IMR-90 (cell line): Measurements from ENCODE around the gene AIP. TPM values are rescaled to one million over a fixed set of nuclear protein-coding genes. Genes with fewer than 3 reads are reported as not detected.

Source experiments
- ATAC-seq: fragments of 200-7000 bp; cut with Tn5 transposase; 2 replicates; pipeline ENCODE4 v1.9.1; 2020; ENCODE audit warnings: low read depth, mild to moderate bottlenecking, moderate library complexity
- BruUV-seq: library from RNA; stranded (reverse); fragments of 400-500 nt; replicated peaks from 2 replicates; lab custom pipeline; 2021; lab: Mats Ljungman, UMichigan
- CTCF ChIA-PET: fragments of 300-600 bp; formaldehyde crosslinking; extraction: SDS; loops from one replicate; lab custom pipeline; 2021; ENCODE audit warnings: antibody characterized with exemption; lab: Yijun Ruan, JAX
- POLR2A ChIA-PET: fragments of 300-600 bp; sonication (Branson Sonifier 250); formaldehyde crosslinking; loops from one replicate; lab custom pipeline; 2022; ENCODE audit warnings: antibody characterized with exemption; ENCODE audit not compliant: unreplicated experiment; lab: Charles Lee
- DNase-seq: peaks from one replicate; pipeline ENCODE4 v3.0.0; 2013
- H2AFZ ChIP-seq: replicated peaks from 2 replicates; pipeline ENCODE3; 2013; ENCODE audit warnings: low read length, mild to moderate bottlenecking; ENCODE audit not compliant: poor library complexity
- H2AK5ac ChIP-seq: 2 replicates; pipeline ENCODE4 v1.6.1; 2013; ENCODE audit warnings: low read depth, low read length, inconsistent platforms
- H2AK9ac ChIP-seq: replicated peaks from 2 replicates; pipeline ENCODE3; 2013; ENCODE audit warnings: mild to moderate bottlenecking, low read depth, low read length, moderate library complexity; ENCODE audit not compliant: poor library complexity
- H2BK120ac ChIP-seq: 2 replicates; pipeline ENCODE4 v1.6.1; 2013; ENCODE audit warnings: low read depth, low read length, inconsistent platforms
- H2BK15ac ChIP-seq: 3 replicates; pipeline ENCODE4 v1.6.1; 2013; ENCODE audit warnings: low read depth, low read length, inconsistent platforms
- H2BK20ac ChIP-seq: 2 replicates; pipeline ENCODE4 v1.6.1; 2013; ENCODE audit warnings: low read depth, mild to moderate bottlenecking, inconsistent platforms, low read length, moderate library complexity
- H2BK5ac ChIP-seq: 2 replicates; pipeline ENCODE4 v1.6.1; 2013; ENCODE audit warnings: mild to moderate bottlenecking, low read depth, low read length, inconsistent platforms; ENCODE audit not compliant: poor library complexity, severe bottlenecking
- H3K14ac ChIP-seq: replicated peaks from 2 replicates; pipeline ENCODE4 v1.6.1; 2013; ENCODE audit warnings: low read depth, low read length, inconsistent platforms
- H3K18ac ChIP-seq: 2 replicates; pipeline ENCODE4 v1.6.1; 2013; ENCODE audit warnings: low read depth, low read length, control low read depth
- H3K23ac ChIP-seq: 2 replicates; pipeline ENCODE4 v1.6.1; 2013; ENCODE audit warnings: low read depth, low read length, inconsistent platforms
- H3K27ac ChIP-seq: 2 replicates; pipeline ENCODE4 v1.5.1; 2013; ENCODE audit warnings: mild to moderate bottlenecking, control low read depth, low read length; ENCODE audit not compliant: insufficient read depth
- H3K27me3 ChIP-seq: 2 replicates; pipeline ENCODE4 v1.6.1; 2013; ENCODE audit warnings: low read length; ENCODE audit not compliant: control insufficient read depth, insufficient read depth
- H3K36me3 ChIP-seq: 2 replicates; pipeline ENCODE4 v1.6.1; 2013; ENCODE audit warnings: low read length, mixed read lengths; ENCODE audit not compliant: control insufficient read depth, insufficient read depth
- H3K4ac ChIP-seq: 2 replicates; pipeline ENCODE4 v1.6.1; 2013; ENCODE audit warnings: low read depth, low read length, inconsistent platforms
- H3K4me1 ChIP-seq: 2 replicates; pipeline ENCODE4 v1.6.1; 2013; ENCODE audit warnings: low read length, mixed read lengths; ENCODE audit not compliant: control insufficient read depth, insufficient read depth
- H3K4me2 ChIP-seq: 2 replicates; pipeline ENCODE4 v1.6.1; 2013; ENCODE audit warnings: low read depth, mild to moderate bottlenecking, control low read depth, low read length, moderate library complexity
- H3K4me3 ChIP-seq: 2 replicates; pipeline ENCODE4 v1.5.1; 2013; ENCODE audit warnings: low read depth, mild to moderate bottlenecking, control low read depth, low read length, moderate library complexity; ENCODE audit not compliant: insufficient read depth
- H3K56ac ChIP-seq: 2 replicates; pipeline ENCODE4 v1.6.1; 2013; ENCODE audit warnings: low read length, inconsistent platforms; ENCODE audit not compliant: insufficient read depth; ENCODE audit errors: extremely low read depth
- H3K79me1 ChIP-seq, 2 experiments: 2 replicates each; pipeline ENCODE4 v1.6.1; 2013; ENCODE audit warnings: low read length in 2 of 2, inconsistent platforms in 1 of 2, low read depth in 1 of 2
- H3K9ac ChIP-seq: 2 replicates; pipeline ENCODE4 v1.6.1; 2013; ENCODE audit warnings: low read depth, low read length, control low read depth
- H3K9me1 ChIP-seq: 2 replicates; pipeline ENCODE4 v1.6.1; 2013; ENCODE audit warnings: low read length, inconsistent platforms; ENCODE audit not compliant: insufficient read depth
- H3K9me3 ChIP-seq: 2 replicates; pipeline ENCODE4 v1.6.1; 2013; ENCODE audit warnings: low read length; ENCODE audit not compliant: control insufficient read depth, insufficient read depth
- H4K20me1 ChIP-seq: 2 replicates; pipeline ENCODE4 v1.6.1; 2013; ENCODE audit warnings: low read length, inconsistent platforms; ENCODE audit not compliant: insufficient read depth
- H4K5ac ChIP-seq: 2 replicates; pipeline ENCODE4 v1.6.1; 2013; ENCODE audit warnings: mild to moderate bottlenecking, low read depth, low read length, control low read depth
- H4K8ac ChIP-seq, 2 experiments: 2 replicates each; pipeline ENCODE4 v1.6.1; 2013; ENCODE audit warnings: low read depth in 2 of 2, low read length in 2 of 2, control low read depth in 1 of 2, inconsistent platforms in 1 of 2
- H4K91ac ChIP-seq: 2 replicates; pipeline ENCODE4 v1.6.1; 2013; ENCODE audit warnings: low read depth, low read length, inconsistent platforms; ENCODE audit not compliant: insufficient read depth
- BHLHE40 ChIP-seq: fragments of 150-350 bp; IDR thresholded peaks from 2 replicates; pipeline ENCODE4 v1.6.1; 2016; ENCODE audit warnings: mild to moderate bottlenecking, low read depth, low read length
- CEBPB ChIP-seq: IDR thresholded peaks from 2 replicates; pipeline ENCODE4 v1.6.1; 2012; ENCODE audit warnings: low read depth, low read length, improper control_type of control experiment
- CHD1 ChIP-seq: IDR thresholded peaks from 2 replicates; pipeline ENCODE4 v1.6.1; 2012; ENCODE audit warnings: low read depth, low read length, improper control_type of control experiment
- CTCF ChIP-seq: conservative IDR thresholded peaks from 2 replicates; pipeline ENCODE4 v1.5.1; 2012; ENCODE audit warnings: mild to moderate bottlenecking, low read depth, low read length, improper control_type of control experiment
- ELK1 ChIP-seq: fragments of 150-350 bp; IDR thresholded peaks from 2 replicates; pipeline ENCODE4 v1.6.1; 2016; ENCODE audit warnings: low read depth, mild to moderate bottlenecking, low read length, moderate library complexity, borderline replicate concordance
- FOS ChIP-seq: fragments of 150-350 bp; IDR thresholded peaks from 2 replicates; pipeline ENCODE4 v1.6.1; 2016; ENCODE audit warnings: low read depth, low read length
- MAFK ChIP-seq: IDR thresholded peaks from 2 replicates; pipeline ENCODE4 v1.6.1; 2012; ENCODE audit warnings: low read depth, low read length, improper control_type of control experiment
- MAZ ChIP-seq: IDR thresholded peaks from 2 replicates; pipeline ENCODE4 v1.6.1; 2012; ENCODE audit warnings: low read depth, mild to moderate bottlenecking, low read length, improper control_type of control experiment, moderate library complexity, borderline replicate concordance
- MXI1 ChIP-seq: IDR thresholded peaks from 2 replicates; pipeline ENCODE4 v1.6.1; 2012; ENCODE audit warnings: low read depth, mild to moderate bottlenecking, low read length, moderate library complexity, borderline replicate concordance
- NFE2L2 ChIP-seq: fragments of 150-350 bp; IDR thresholded peaks from 2 replicates; pipeline ENCODE4 v1.6.1; 2016; ENCODE audit warnings: low read depth, mild to moderate bottlenecking, low read length
- POLR2A ChIP-seq: IDR thresholded peaks from 2 replicates; pipeline ENCODE4 v1.6.1; 2012; ENCODE audit warnings: mild to moderate bottlenecking, low read depth, low read length
- RAD21 ChIP-seq: IDR thresholded peaks from 2 replicates; pipeline ENCODE4 v1.6.1; 2012; ENCODE audit warnings: low read length, improper control_type of control experiment
- RCOR1 ChIP-seq: IDR thresholded peaks from 2 replicates; pipeline ENCODE4 v1.6.1; 2012; ENCODE audit warnings: mild to moderate bottlenecking, low read length, improper control_type of control experiment; ENCODE audit not compliant: insufficient replicate concordance
- SMC3 ChIP-seq: fragments of 150-350 bp; IDR thresholded peaks from 2 replicates; pipeline ENCODE4 v1.6.1; 2016; ENCODE audit warnings: low read depth, mild to moderate bottlenecking, antibody characterized with exemption, low read length, moderate library complexity
- USF2 ChIP-seq: fragments of 150-350 bp; IDR thresholded peaks from 2 replicates; pipeline ENCODE4 v1.6.1; 2017; ENCODE audit warnings: mild to moderate bottlenecking, antibody characterized with exemption, low read length, low read depth
- WGBS, 2 experiments: methylation state at CpG; one replicate each; pipeline versions ENCODE4 v1.1.5 to v1.1.7; 2013; ENCODE audit warnings: missing lambda C conversion rate in 2 of 2; ENCODE audit not compliant: insufficient read length in 1 of 2; ENCODE audit errors: extremely low coverage in 2 of 2; 5-methylcytosine and 5-hydroxymethylcytosine counted together
- dilution Hi-C: fragments of 300-500 bp; cut with HindIII; formaldehyde crosslinking; loops from one replicate; pipeline ENCODE4 v1.14.3; 2018; ENCODE audit warnings: low sequenced_read_pairs; ENCODE audit not compliant: unreplicated experiment
- in situ Hi-C: fragments of 300-500 bp; cut with MboI; formaldehyde crosslinking; loops from 3 replicates; pipeline ENCODE4 v1.14.3; 2019; ENCODE audit warnings: low sequenced_read_pairs, inconsistent platforms, mixed read lengths
- intact Hi-C: fragments of 100-400 bp; cut with micrococcal nuclease; formaldehyde crosslinking; loops from 2 replicates; pipeline ENCODE4 v1.10.0; 2022
- polyA plus RNA-seq, 3 experiments: library from polyadenylated mRNA; depleted of rRNA; stranded (reverse); fragments of >200 nt; gene quantifications; 2 replicates each; pipeline ENCODE4 v1.2.3, GENCODE V29; 2012; ENCODE audit warnings: low replicate concordance in 1 of 3
- total RNA-seq: library from RNA; depleted of rRNA; stranded (reverse); fragments of >200 nt; gene quantifications from 2 replicates; pipeline ENCODE4 v1.2.3, GENCODE V29; 2012

AIP gene
- total and polyA plus RNA-seq, 2 of the 4 experiments (the other 2 are of a cell fraction), result 95.5 to 122 TPM

GRCh38 chr11:67433536-67434394 is 49.1 kb upstream of the AIP start:
- no peak overlapping the region for H2AFZ ChIP-seq
- dilution Hi-C loops (no loop called here), intact Hi-C loops (no loop called here), in situ Hi-C loops (no loop called here)
- no peak overlapping the region for H3K23ac ChIP-seq
- peaks cover 9 to 19% of the 10 kb centered on the region in 2 experiments for H3K79me1 ChIP-seq
- H3K14ac ChIP-seq, result no peak overlapping the region
- peaks cover 3% of the 10 kb centered on the region; the same call in 1 of the 2 replicates for H3K9me1 ChIP-seq
- no peak overlapping the region for H2BK20ac ChIP-seq
- no peak overlapping the region for H3K56ac ChIP-seq
- no peak overlapping the region for H2AK5ac ChIP-seq
- no peak overlapping the region for H2BK5ac ChIP-seq
- H2AK9ac ChIP-seq, result no peak overlapping the region
- CTCF ChIA-PET, result no interaction called here
- H3K4ac ChIP-seq, result no peak overlapping the region
- no peak overlapping the region for H3K27ac ChIP-seq
- H3K27me3 ChIP-seq, result no peaks in the 10 kb centered on the region
- H3K9ac ChIP-seq, result no peak overlapping the region
- ATAC-seq (no peak), DNase-seq (no peak)
- peaks cover 4% of the 10 kb centered on the region; the same call in 1 of the 2 replicates for H3K4me1 ChIP-seq
- H4K8ac ChIP-seq, result no peak overlapping the region
- H3K9me3 ChIP-seq, result no peaks in the 10 kb centered on the region
- H2BK15ac ChIP-seq, result no peak overlapping the region
- H2BK120ac ChIP-seq, result no peak overlapping the region
- peaks cover 45% of the 10 kb centered on the region for H3K36me3 ChIP-seq
- POLR2A ChIA-PET, result no interaction called here
- 88% methylated on average over 14 of the region's 22 CpGs; no CpG with 5 or more reads in 1 of the 2 experiments for WGBS, 2 experiments
- BruUV-seq, result no TSS peak
- no peak overlapping the region for H3K4me2 ChIP-seq
- H4K5ac ChIP-seq, result no peak overlapping the region
- H4K91ac ChIP-seq, result no peak overlapping the region
- H4K20me1 ChIP-seq, result no peaks in the 10 kb centered on the region; the same call in none of the 2 replicates
- H3K4me3 ChIP-seq, result no peak overlapping the region
- H3K18ac ChIP-seq, result no peak overlapping the region
- no peak for TF ChIP-seq MAZ
- no peak for TF ChIP-seq CEBPB
- TF ChIP-seq MXI1, result no peak
- no peak for TF ChIP-seq NFE2L2
- no peak for TF ChIP-seq RCOR1
- no peak for TF ChIP-seq CHD1
- no peak for TF ChIP-seq MAFK
- TF ChIP-seq POLR2A, result no peak
- TF ChIP-seq USF2, result no peak
- no peak for TF ChIP-seq FOS
- no peak for TF ChIP-seq RAD21
- no peak for TF ChIP-seq ELK1
- no peak for TF ChIP-seq SMC3
- TF ChIP-seq CTCF, result no peak
- TF ChIP-seq BHLHE40, result no peak
